Neural cell (in vitro differentiated cells): Measurements from ENCODE around the gene NEDD4L. TPM values are rescaled to one million over a fixed set of nuclear protein-coding genes. Genes with fewer than 3 reads are reported as not detected.

Experiments used
- H2AFZ ChIP-seq: fragments of 200-600, 300-800 bp; sonication (generic), shearing (Covaris generic); 2 replicates; pipeline ENCODE4 v1.6.0; 2014; ENCODE audit warnings: low read depth, mild to moderate bottlenecking, antibody characterized with exemption, low read length, moderate library complexity
- H3F3A ChIP-seq: fragments of 200-600 bp; shearing (Covaris generic); 2 replicates; pipeline ENCODE4 v1.6.1; 2016; ENCODE audit warnings: mild to moderate bottlenecking, moderate library complexity, mixed read lengths, antibody characterized with exemption, low read length; ENCODE audit not compliant: insufficient read depth, poor library complexity, severe bottlenecking
- H3K27ac ChIP-seq: fragments of 200-600, 300-800 bp; sonication (generic), shearing (Covaris generic); 2 replicates; pipeline ENCODE4 v1.5.1; 2014; ENCODE audit warnings: mild to moderate bottlenecking, low read length, moderate library complexity
- H3K27me3 ChIP-seq: fragments of 300-800, 200-600 bp; sonication (generic), shearing (Covaris generic); 2 replicates; pipeline ENCODE4 v1.6.0; 2014; ENCODE audit warnings: mild to moderate bottlenecking, low read depth, low read length, moderate library complexity; ENCODE audit not compliant: insufficient read depth
- H3K36me3 ChIP-seq: fragments of 300-800, 200-600 bp; sonication (generic), shearing (Covaris generic); 2 replicates; pipeline ENCODE4 v1.5.1; 2014; ENCODE audit warnings: mild to moderate bottlenecking, antibody characterized with exemption, low read length, moderate library complexity; ENCODE audit not compliant: insufficient read depth
- H3K4me2 ChIP-seq: fragments of 300-800, 200-600 bp; sonication (generic), shearing (Covaris generic); 2 replicates; pipeline ENCODE4 v1.6.0; 2014; ENCODE audit warnings: mild to moderate bottlenecking, low read length
- H3K4me3 ChIP-seq: fragments of 300-800, 200-600 bp; sonication (generic), shearing (Covaris generic); 2 replicates; pipeline ENCODE4 v1.5.1; 2014; ENCODE audit warnings: mild to moderate bottlenecking, low read length, moderate library complexity
- H3K79me2 ChIP-seq: fragments of 200-600 bp; shearing (Covaris generic); replicated peaks from 2 replicates; pipeline ENCODE4 v1.6.0; 2014; ENCODE audit warnings: mild to moderate bottlenecking, low read length, moderate library complexity; ENCODE audit not compliant: insufficient read depth
- H3K9ac ChIP-seq: fragments of 300-800, 200-600 bp; sonication (generic), shearing (Covaris generic); 2 replicates; pipeline ENCODE4 v1.6.1; 2016; ENCODE audit warnings: mild to moderate bottlenecking, low read length, mixed read lengths
- H3K9me2 ChIP-seq: fragments of 200-600 bp; shearing (Covaris generic); 2 replicates; pipeline ENCODE4 v1.6.1; 2016; ENCODE audit warnings: mild to moderate bottlenecking, low read length, mixed read lengths; ENCODE audit not compliant: insufficient read depth
- H3K9me3 ChIP-seq: fragments of 200-600, 300-800 bp; sonication (generic), shearing (Covaris generic); 2 replicates; pipeline ENCODE4 v1.6.1; 2016; ENCODE audit warnings: mild to moderate bottlenecking, mixed run types, low read length, moderate library complexity, mixed read lengths
- H4K20me1 ChIP-seq: fragments of 200-600 bp; shearing (Covaris generic); 2 replicates; pipeline ENCODE4 v1.6.1; 2016; ENCODE audit warnings: mild to moderate bottlenecking, mixed run types; ENCODE audit not compliant: insufficient read depth
- EP300 ChIP-seq: fragments of 450-650 bp; conservative IDR thresholded peaks from 2 replicates; pipeline ENCODE4 v1.6.1; 2014; ENCODE audit warnings: antibody characterized with exemption, mild to moderate bottlenecking, moderate library complexity; ENCODE audit not compliant: poor library complexity, severe bottlenecking
- EZH2 ChIP-seq: fragments of 200-600, 300-800 bp; shearing (Covaris generic), sonication (generic); IDR thresholded peaks from 2 replicates; pipeline ENCODE4 v1.6.1; 2014; ENCODE audit warnings: antibody characterized with exemption, low read length, borderline replicate concordance, mild to moderate bottlenecking; ENCODE audit not compliant: insufficient read depth, poor library complexity, severe bottlenecking
- MXI1 ChIP-seq: fragments of 450-650 bp; conservative IDR thresholded peaks from 2 replicates; pipeline ENCODE4 v1.6.1; 2014; ENCODE audit warnings: antibody characterized with exemption, mild to moderate bottlenecking; ENCODE audit not compliant: poor library complexity, severe bottlenecking
- POLR2AphosphoS5 ChIP-seq: IDR thresholded peaks from 2 replicates; pipeline ENCODE4 v1.6.1; 2012
- RAD21 ChIP-seq: fragments of 450-650 bp; conservative IDR thresholded peaks from 2 replicates; pipeline ENCODE4 v1.6.1; 2014; ENCODE audit warnings: antibody characterized with exemption, mild to moderate bottlenecking, moderate library complexity
- SMC3 ChIP-seq: fragments of 450-650 bp; conservative IDR thresholded peaks from 2 replicates; pipeline ENCODE4 v1.6.1; 2014; ENCODE audit warnings: antibody characterized with exemption, mild to moderate bottlenecking, moderate library complexity; ENCODE audit not compliant: poor library complexity
- TAF1 ChIP-seq: IDR thresholded peaks from 2 replicates; pipeline ENCODE4 v1.6.1; 2012; ENCODE audit warnings: low read depth
- polyA plus RNA-seq: library from polyadenylated mRNA; depleted of rRNA; stranded (reverse); fragments of >200 nt; gene quantifications from 2 replicates; pipeline ENCODE4 v1.2.3, GENCODE V29; 2014
- TF ChIP-seq, protein P1 (sequence below): IDR thresholded peaks from 2 replicates; pipeline ENCODE4 v1.6.1; 2012; ENCODE audit warnings: borderline replicate concordance
- TF ChIP-seq, protein P2 (sequence below): fragments of 450-650 bp; IDR thresholded peaks from 2 replicates; pipeline ENCODE4 v1.5.1; 2014; ENCODE audit warnings: antibody characterized with exemption, mild to moderate bottlenecking, moderate library complexity; ENCODE audit not compliant: poor library complexity, severe bottlenecking

NEDD4L gene
- polyA plus RNA-seq, 1 donor from 2014 or later: 97.9 TPM

DNA sequence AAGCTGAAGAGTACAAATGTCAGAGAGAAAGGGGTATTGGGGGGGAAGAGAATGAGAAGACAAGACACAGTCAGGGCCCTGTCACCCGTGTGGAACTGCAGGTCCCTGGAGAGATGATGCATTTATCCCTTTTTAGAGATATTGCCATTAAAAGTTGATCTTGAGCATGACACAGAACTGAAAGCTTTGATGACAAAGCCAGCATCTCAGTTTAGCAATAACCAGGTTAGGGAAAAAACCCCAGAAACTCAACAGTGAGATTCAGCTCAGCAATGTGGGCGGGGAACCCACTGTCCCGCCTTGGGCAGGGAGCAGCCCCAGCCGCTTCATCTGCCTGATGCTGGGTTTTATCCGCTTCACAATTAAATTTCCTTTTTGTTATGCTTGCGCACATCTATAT lies 181.1 kb downstream of the NEDD4L start:
- H3K79me2 ChIP-seq: peaks cover 61% of the 10 kb centered on the region
- TF ChIP-seq EZH2 (no peak), TAF1 (no peak), POLR2AphosphoS5 (peak; percentile 8), EP300 (no peak), MXI1 (no peak), SMC3 (no peak), RAD21 (no peak)
- TF ChIP-seq, protein P1, sequence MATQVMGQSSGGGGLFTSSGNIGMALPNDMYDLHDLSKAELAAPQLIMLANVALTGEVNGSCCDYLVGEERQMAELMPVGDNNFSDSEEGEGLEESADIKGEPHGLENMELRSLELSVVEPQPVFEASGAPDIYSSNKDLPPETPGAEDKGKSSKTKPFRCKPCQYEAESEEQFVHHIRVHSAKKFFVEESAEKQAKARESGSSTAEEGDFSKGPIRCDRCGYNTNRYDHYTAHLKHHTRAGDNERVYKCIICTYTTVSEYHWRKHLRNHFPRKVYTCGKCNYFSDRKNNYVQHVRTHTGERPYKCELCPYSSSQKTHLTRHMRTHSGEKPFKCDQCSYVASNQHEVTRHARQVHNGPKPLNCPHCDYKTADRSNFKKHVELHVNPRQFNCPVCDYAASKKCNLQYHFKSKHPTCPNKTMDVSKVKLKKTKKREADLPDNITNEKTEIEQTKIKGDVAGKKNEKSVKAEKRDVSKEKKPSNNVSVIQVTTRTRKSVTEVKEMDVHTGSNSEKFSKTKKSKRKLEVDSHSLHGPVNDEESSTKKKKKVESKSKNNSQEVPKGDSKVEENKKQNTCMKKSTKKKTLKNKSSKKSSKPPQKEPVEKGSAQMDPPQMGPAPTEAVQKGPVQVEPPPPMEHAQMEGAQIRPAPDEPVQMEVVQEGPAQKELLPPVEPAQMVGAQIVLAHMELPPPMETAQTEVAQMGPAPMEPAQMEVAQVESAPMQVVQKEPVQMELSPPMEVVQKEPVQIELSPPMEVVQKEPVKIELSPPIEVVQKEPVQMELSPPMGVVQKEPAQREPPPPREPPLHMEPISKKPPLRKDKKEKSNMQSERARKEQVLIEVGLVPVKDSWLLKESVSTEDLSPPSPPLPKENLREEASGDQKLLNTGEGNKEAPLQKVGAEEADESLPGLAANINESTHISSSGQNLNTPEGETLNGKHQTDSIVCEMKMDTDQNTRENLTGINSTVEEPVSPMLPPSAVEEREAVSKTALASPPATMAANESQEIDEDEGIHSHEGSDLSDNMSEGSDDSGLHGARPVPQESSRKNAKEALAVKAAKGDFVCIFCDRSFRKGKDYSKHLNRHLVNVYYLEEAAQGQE: no peak
- TF ChIP-seq, protein P2, sequence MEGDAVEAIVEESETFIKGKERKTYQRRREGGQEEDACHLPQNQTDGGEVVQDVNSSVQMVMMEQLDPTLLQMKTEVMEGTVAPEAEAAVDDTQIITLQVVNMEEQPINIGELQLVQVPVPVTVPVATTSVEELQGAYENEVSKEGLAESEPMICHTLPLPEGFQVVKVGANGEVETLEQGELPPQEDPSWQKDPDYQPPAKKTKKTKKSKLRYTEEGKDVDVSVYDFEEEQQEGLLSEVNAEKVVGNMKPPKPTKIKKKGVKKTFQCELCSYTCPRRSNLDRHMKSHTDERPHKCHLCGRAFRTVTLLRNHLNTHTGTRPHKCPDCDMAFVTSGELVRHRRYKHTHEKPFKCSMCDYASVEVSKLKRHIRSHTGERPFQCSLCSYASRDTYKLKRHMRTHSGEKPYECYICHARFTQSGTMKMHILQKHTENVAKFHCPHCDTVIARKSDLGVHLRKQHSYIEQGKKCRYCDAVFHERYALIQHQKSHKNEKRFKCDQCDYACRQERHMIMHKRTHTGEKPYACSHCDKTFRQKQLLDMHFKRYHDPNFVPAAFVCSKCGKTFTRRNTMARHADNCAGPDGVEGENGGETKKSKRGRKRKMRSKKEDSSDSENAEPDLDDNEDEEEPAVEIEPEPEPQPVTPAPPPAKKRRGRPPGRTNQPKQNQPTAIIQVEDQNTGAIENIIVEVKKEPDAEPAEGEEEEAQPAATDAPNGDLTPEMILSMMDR: no peak

DNA sequence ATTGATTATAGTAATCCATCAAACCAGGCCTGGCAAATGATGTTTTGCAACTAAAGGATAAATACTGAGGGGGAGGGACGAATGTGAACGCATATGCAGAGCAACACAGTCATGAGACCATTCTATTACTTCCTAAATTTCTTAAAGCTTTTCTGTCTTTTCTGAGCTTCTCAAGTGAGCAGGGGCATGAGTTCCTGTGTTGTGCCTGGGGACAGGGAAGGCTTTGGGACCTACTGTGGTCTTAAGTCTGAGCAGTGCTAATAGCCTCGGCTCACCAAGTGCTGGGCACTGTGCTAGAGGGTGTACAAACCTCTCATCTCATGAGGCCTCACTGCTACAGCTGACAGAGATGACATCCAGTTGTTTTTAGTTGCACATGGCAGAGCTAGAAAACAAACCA lies 182.4 kb downstream of the NEDD4L start:
- H3K27me3 ChIP-seq: no peaks in the 10 kb centered on the region
- H4K20me1 ChIP-seq: peaks cover 19% of the 10 kb centered on the region
- H2AFZ ChIP-seq: no peak overlapping the region
- peaks cover 73% of the 10 kb centered on the region for H3K79me2 ChIP-seq
- no peaks in the 10 kb centered on the region for H3K9me3 ChIP-seq
- no peak overlapping the region for H3K4me3 ChIP-seq
- no peaks in the 10 kb centered on the region for H3F3A ChIP-seq
- H3K27ac ChIP-seq: no peak overlapping the region
- no peaks in the 10 kb centered on the region for H3K36me3 ChIP-seq
- H3K9ac ChIP-seq: no peak overlapping the region
- no peaks in the 10 kb centered on the region for H3K9me2 ChIP-seq
- TF ChIP-seq EZH2: no peak
- no peak for TF ChIP-seq RAD21
- no peak for TF ChIP-seq TAF1
- TF ChIP-seq MXI1: no peak
- TF ChIP-seq EP300: no peak
- TF ChIP-seq, protein P1: no peak
- TF ChIP-seq, protein P2: no peak
- no peak for TF ChIP-seq SMC3
- no peak for TF ChIP-seq POLR2AphosphoS5
- H3K4me2 ChIP-seq: no peak overlapping the region

More for the DNA sequence above, 181.1 kb downstream of the NEDD4L start:
- no peaks in the 10 kb centered on the region for H3K9me2 ChIP-seq
- no peaks in the 10 kb centered on the region for H3K36me3 ChIP-seq
- peak overlapping the region; percentile 17 for H3K4me3 ChIP-seq
- H3K4me2 ChIP-seq: no peak overlapping the region
- H2AFZ ChIP-seq: no peak overlapping the region
- H4K20me1 ChIP-seq: peaks cover 19% of the 10 kb centered on the region
- H3F3A ChIP-seq: no peaks in the 10 kb centered on the region
- H3K9me3 ChIP-seq: no peaks in the 10 kb centered on the region
- H3K27ac ChIP-seq: peak overlapping the region; percentile 33
- H3K9ac ChIP-seq: peak overlapping the region; percentile 11
- no peaks in the 10 kb centered on the region for H3K27me3 ChIP-seq
